Measurements from ENCODE around the gene HARBI1. TPM values are rescaled to one million over a fixed set of nuclear protein-coding genes. Genes with fewer than 3 reads are reported as not detected.

The HARBI1 gene
- total and polyA plus RNA-seq, 9 of the 15 experiments (the other 6 are each of a cell fraction or from before 2014, with no cell fraction given): 3.5 to 8.4 (median 5.5) TPM

- TF ChIP-seq E2F6 (IDR thresholded peaks at IDR 0.05; ENCODE audit: borderline replicate concordance in 1 of 2, extremely low read depth in 1 of 2, insufficient read depth in 1 of 2, insufficient read length in 1 of 2, low read depth in 1 of 2, low read length in 1 of 2, poor library complexity in 1 of 2, severe bottlenecking in 1 of 2) (no peak), MYNN (IDR thresholded peaks at IDR 0.05) (no peak), MYNN (CRISPR knock-in tag; IDR thresholded peaks at IDR 0.05) (no peak), CTCFL (IDR thresholded peaks at IDR 0.05; ENCODE audit: borderline replicate concordance, insufficient read depth, low read depth, low read length, poor library complexity, severe bottlenecking) (no peak), ZNF224 (CRISPR knock-in tag; IDR thresholded peaks at IDR 0.05) (no peak), SUPT5H (IDR thresholded peaks at IDR 0.05) (no peak), NFIC (IDR thresholded peaks at IDR 0.05) (no peak), KAT7 (CRISPR knock-in tag; IDR thresholded peaks at IDR 0.05; ENCODE audit: borderline replicate concordance) (no peak), TOE1 (IDR thresholded peaks at IDR 0.05; ENCODE audit: borderline replicate concordance) (peak; percentile 77), TOE1 (CRISPR knock-in tag; IDR thresholded peaks at IDR 0.05; ENCODE audit: borderline replicate concordance, low read depth) (no peak), KLF6 (CRISPR knock-in tag; IDR thresholded peaks at IDR 0.05; ENCODE audit: borderline replicate concordance) (no peak), NFE2L1 (tag; IDR thresholded peaks at IDR 0.05; ENCODE audit: borderline replicate concordance, low read depth) (no peak), NCOR1 (IDR thresholded peaks at IDR 0.05) (no peak), ZNF76 (CRISPR knock-in tag; IDR thresholded peaks at IDR 0.05; ENCODE audit: borderline replicate concordance) (no peak), SRSF3 (IDR thresholded peaks at IDR 0.05; ENCODE audit: insufficient read depth, low read length) (no peak), ZNF584 (CRISPR knock-in tag; IDR thresholded peaks at IDR 0.05; ENCODE audit: low read depth) (0 out of 2 replicates have a peak, but pooled peaks have one; percentile 42), ZNF589 (CRISPR knock-in tag; IDR thresholded peaks at IDR 0.05; ENCODE audit: low read depth) (no peak), ZNF431 (CRISPR knock-in tag; IDR thresholded peaks at IDR 0.05) (no peak), UBTF (IDR thresholded peaks at IDR 0.05; ENCODE audit: borderline replicate concordance in 1 of 2, low read depth in 2 of 2, low read length in 2 of 2) (no peak), ZNF354B (CRISPR knock-in tag; IDR thresholded peaks at IDR 0.05) (no peak)
Observed at GRCh38 chr11:46554213-46555147, 62.5 kb downstream of the HARBI1 start (continued).

Data from K562 (cell line).